ENCODE data around the gene PPP2R5A.

PPP2R5A gene

DNA sequence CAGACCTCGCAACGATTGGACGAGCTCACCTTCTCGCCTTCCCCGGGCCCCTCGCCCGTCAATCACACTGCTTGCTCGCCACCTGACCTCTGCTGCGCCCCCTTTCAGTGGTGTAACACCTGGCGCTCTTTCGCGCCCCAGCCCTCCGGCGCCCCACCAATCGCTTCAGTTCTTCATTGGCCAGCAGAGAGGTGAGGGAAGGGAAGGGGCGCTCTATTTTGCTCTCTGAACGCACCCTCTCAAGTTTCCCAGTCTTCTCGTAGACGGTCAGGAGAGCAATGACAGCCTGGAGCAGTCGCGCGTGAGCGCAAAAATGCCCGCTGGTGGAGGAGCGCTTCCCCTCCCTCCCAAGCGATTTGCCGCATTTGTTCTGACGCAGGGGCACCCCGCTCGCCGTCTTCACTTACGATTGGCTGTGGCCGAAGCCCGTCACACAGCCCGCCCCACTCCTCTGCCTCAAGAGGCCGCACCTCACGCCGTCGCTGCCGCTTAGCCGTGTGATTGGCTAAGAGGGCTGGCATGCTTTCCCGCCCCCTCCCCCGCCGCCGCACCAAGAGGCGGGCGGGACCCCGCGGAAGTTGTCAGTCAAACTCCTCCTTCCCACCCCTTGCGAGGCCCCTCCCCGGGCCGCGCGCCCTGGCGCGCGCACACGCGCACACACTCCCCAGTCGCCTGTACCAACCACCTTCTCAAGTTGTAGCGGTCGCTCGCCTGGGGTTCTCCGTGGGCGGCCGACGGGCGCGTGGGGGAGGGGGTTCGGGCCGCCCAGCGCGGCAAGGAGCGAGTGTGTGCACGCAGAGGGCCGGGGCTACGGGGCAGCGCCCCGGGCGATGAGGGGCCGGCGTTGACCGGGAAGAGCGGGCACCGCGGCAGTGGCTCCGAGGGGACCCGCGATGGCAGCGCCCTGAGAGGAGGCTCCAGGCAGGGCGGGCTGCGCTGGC, at the start of gene PPP2R5A:
Gene PPP2R5A, plus strand, starts transcription at position 667 of the 941 bp plus-strand sequence. CDS start 701 bp downstream, outside the sequence.
- in situ Hi-C loops (cut with MboI; ENCODE audit: low sequenced_read_pairs), result no loop called here

- in situ Hi-C loops (cut with MboI; ENCODE audit: low sequenced_read_pairs), result no loop called here
These were observed 49.4 kb upstream of the PPP2R5A start for GRCh38 chr1:212235857-212236256.

GRCh38 chr1:212236664-212237220, 48.5 kb upstream of the PPP2R5A start:
- in situ Hi-C loops (cut with MboI; ENCODE audit: low sequenced_read_pairs), result no loop called here

DNA sequence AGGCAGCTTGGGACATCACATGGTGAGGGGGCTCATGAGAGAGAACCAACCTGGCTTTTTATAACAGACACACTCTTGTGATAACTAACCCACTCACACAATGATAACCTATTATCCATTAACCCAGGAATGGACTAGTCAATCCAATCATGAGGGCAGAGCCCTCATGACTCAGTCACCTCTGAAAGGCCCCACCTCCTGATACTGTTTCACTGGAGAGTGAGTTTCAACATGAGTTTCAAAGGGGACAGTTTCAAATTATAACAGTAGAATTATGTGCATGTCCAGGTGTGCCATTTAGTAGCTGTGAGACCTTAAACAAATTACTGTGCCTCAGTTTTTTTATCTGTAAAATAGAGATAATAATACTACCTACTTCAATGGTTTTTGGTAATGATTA, 47.6 kb upstream of the PPP2R5A start:
- in situ Hi-C loops (cut with MboI; ENCODE audit: low sequenced_read_pairs), result no loop called here

- in situ Hi-C loops (cut with MboI; ENCODE audit: low sequenced_read_pairs), result no loop called here
These were observed 46.7 kb upstream of the PPP2R5A start for GRCh38 chr1:212238552-212238951.

DNA sequence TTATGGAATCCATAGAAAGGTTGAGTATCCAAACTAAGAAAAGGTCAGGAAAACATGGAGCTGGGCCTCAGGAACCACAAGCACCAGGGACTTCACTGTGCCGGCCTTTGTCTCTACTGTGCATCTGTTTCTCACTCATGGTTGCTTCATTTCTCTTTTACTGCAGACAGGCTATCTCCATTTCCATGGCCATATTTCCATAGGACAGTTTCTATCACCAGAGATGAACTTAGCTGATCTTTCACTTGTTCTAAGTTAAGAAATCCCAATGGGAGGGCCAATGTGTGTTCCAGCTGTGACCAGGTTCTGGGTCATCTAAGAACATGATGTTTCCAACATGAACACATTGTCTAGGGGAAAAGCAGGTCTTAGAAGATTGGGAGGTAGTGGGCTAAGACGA, 43.7 kb upstream of the PPP2R5A start:
- in situ Hi-C loops (cut with MboI; ENCODE audit: low sequenced_read_pairs), result no loop called here

- in situ Hi-C loops (cut with MboI; ENCODE audit: low sequenced_read_pairs), result no loop called here
These were observed 43.3 kb upstream of the PPP2R5A start for GRCh38 chr1:212241957-212242287.

DNA sequence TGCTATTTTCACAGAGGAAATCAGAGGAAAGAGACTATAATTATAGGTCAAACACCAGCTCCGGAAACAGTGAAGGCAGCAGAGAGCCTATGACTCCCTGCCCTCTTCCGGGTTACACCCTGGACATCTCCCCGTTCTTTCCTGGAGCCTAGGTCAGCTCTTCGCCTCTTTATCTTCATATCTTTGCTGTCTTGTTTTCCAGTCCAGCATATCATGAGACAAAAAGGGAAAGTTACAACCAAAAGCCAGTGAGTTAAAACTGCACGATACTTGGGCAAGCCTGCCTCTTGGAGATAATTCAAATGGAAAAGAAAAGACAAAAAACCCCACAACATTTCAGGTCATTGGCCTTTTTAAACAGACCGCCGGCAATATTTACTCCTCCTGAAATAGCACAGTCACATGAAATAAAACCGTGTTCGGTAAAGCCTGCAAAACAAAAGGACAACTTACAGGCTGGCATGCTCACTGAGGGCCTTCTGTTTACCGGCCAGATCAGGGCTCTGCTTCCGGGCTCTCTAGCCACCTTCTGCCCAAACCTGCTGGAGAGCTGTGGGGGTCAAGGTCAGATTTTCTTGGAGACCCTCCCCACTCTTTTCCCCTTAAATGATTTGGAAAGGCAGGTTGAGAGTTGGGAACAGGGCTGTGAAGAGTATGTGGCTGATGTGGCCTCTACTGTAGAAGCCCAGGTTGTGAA, 42.8 kb upstream of the PPP2R5A start:
- in situ Hi-C loops (cut with MboI; ENCODE audit: low sequenced_read_pairs), result no loop called here

DNA sequence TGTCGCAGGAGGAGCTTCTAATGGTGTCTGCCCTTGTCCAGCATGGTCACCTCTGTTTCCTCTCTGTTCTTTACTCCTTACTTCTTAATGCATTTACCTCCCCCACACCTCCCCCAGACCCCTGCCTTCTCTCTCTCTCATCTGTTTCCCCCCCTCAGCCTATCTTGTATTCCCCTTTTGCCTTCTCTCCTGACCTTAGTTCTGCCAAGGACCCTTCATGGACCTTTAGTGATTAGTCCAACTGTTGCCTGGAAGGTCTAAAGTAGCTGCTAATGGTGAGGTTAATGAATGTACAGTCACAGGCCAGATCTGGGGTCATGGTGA, 42.3 kb upstream of the PPP2R5A start:
- in situ Hi-C loops (cut with MboI; ENCODE audit: low sequenced_read_pairs), result no loop called here

GRCh38 chr1:212244441-212244840, 40.8 kb upstream of the PPP2R5A start:
- in situ Hi-C loops (cut with MboI; ENCODE audit: low sequenced_read_pairs), result no loop called here

- in situ Hi-C loops (cut with MboI; ENCODE audit: low sequenced_read_pairs), result no loop called here
These were observed 38.0 kb upstream of the PPP2R5A start for GRCh38 chr1:212247179-212247721.

DNA sequence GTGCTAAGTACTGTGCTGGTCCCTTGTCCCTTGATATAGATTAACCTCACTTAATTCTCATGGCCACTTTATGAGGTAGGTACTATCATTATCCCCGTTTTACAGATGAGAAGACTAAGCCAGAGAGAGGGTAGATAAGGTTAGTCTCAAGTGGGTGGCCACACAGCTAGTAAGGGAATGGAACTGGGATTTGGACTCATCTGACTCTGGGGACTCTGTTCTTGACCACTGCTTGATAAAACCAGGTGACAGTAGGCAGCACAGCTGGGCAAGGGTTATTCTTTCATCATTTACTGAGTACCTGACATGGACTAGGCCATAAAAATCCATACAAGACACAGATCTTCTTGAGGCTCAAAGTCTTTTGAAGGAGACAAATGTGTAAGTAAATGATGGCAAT, 37.2 kb upstream of the PPP2R5A start:
- in situ Hi-C loops (cut with MboI; ENCODE audit: low sequenced_read_pairs), result no loop called here

DNA sequence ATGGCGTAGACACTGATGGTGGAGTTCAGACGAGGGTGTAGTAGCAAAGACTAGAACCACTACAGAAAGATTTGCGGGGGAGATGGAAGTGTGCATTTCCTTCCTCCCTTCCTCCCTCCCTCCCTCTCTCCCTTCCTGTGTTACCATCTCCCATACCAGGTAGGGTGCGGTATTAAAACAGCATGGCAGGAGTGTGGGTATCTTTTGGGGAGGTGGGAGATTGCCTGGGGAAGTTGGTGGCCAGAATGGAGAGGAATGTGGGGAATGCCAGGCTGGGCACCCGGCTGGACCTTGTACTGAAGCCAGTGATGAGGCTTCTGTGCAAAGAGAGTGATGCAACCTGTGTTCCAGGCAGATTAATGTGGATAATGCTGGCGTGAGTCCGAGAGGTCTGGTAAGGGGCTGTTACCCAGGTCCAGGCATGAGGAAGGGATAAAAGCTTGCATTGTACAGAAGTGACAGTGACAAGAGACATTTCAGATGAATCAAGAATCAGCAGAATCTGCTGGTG, 30.3 kb upstream of the PPP2R5A start:
- in situ Hi-C loops (cut with MboI; ENCODE audit: low sequenced_read_pairs), result no loop called here

GRCh38 chr1:212255705-212256307, 29.4 kb upstream of the PPP2R5A start:
- in situ Hi-C loops (cut with MboI; ENCODE audit: low sequenced_read_pairs), result no loop called here

DNA sequence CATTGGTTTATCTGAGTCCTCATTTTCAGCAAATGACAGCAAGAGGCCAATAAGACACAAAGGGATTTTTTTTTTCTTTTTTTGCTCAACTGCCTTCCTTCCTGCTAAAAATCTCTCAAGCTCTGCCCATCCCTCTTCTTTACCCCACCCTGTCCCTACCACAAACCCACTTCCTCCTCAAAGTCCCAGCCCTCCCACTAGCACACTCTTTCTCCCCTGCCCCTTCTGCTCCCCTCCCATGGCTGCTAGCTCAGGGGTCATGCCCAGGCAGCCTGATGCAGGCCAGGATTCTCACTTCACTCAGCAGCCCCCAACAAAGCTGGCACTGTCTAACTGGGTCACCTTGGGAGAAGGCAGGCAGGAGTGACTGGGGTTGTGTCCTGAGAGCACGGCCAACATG, 28.8 kb upstream of the PPP2R5A start:
- in situ Hi-C loops (cut with MboI; ENCODE audit: low sequenced_read_pairs), result no loop called here

DNA sequence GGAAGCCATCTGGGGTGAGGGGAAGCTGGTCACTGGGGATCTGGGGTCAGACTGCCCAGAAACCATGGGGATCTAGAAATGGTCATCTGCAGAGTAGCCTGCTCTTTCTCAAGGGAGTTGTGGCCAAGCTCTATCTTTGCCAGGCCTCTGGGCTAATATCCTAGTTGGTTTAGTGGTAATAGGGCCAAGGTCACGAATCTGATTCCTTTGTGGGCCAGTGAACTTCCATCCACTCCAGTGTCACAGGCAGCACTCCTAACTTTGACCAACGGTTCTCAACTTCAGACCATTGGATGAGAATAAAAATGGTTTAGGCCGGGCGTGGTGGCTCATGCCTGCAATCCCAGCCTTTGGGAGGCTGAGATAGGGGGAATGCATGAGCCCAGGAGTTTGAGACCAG, 28.1 kb upstream of the PPP2R5A start:
- in situ Hi-C loops (cut with MboI; ENCODE audit: low sequenced_read_pairs), result no loop called here

DNA sequence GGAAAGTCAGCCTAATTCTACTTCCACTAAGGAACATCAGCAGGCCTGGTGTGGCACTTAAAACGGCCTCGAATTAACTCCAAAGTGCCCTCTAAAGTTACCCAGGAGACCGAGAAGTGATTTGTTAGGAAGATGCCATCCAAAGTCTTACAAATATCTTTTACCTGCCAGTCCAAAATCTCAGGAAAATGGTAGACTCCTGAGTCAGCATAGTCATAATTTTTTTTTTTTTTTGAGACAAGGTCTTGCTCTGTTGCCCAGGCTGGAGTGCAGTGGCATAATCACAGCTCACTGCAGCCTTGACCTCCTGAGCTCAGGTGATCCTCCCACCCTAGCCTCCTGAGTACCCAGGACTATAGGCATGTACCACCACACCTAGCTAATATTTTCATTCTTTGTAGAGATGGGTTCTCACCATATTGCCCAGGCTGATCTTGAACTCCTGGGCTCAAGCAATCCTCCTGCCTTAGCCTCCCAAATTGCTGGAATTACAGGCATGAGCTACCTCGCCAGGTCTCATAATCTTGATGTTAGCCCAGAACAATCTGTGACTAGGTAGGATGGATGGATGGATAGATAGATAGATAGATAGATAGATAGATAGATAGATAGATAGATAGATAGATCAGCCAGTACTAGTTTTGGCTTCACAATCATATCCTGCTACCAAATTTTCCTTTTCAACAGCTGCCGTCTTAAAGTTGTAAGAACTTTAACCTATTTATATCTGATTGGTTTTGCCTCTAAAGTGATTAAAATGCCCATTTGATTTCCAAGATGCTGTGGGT, 25.3 kb upstream of the PPP2R5A start:
- in situ Hi-C loops (cut with MboI; ENCODE audit: low sequenced_read_pairs), result no loop called here

- in situ Hi-C loops (cut with MboI; ENCODE audit: low sequenced_read_pairs), result no loop called here
These were observed 24.5 kb upstream of the PPP2R5A start for GRCh38 chr1:212260557-212261355.

- in situ Hi-C loops (cut with MboI; ENCODE audit: low sequenced_read_pairs), result no loop called here
These were observed 23.8 kb upstream of the PPP2R5A start for GRCh38 chr1:212261361-212261929.
